HepG2 (cell line): ENCODE results near the gene ADSS1. TPM values are rescaled to one million over a fixed set of nuclear protein-coding genes. Genes with fewer than 3 reads are reported as not detected.

ENCODE experiments used
- ATAC-seq: fragments of 200-7000 bp; cut with Tn5 transposase; 3 replicates; pipeline ENCODE4 v1.9.1; 2020; ENCODE audit warnings: mild to moderate bottlenecking, moderate library complexity
- BruUV-seq: library from RNA; stranded (reverse); fragments of 400-500 nt; replicated peaks from 2 replicates; lab custom pipeline; 2021; lab: Mats Ljungman, UMichigan
- CTCF ChIA-PET: fragments of 300-600 bp; formaldehyde crosslinking; extraction: SDS; loops from one replicate; lab custom pipeline; 2021; ENCODE audit warnings: low total read pairs, inconsistent platforms, low intra/inter-chr PET ratio; lab: Yijun Ruan, JAX
- POLR2A ChIA-PET: fragments of 350-600 bp; sonication (Branson Sonifier 250); formaldehyde crosslinking; loops from one replicate; lab custom pipeline; 2020; ENCODE audit warnings: antibody characterized with exemption, inconsistent platforms; lab: Yijun Ruan, JAX
- DNase-seq: peaks from one replicate; pipeline ENCODE4 v3.0.0-alpha.2; 2015; ENCODE audit warnings: low spot score
- FAIRE-seq: peaks from 3 replicates; lab custom pipeline; 2011; peaks lifted over from hg19 to GRCh38; lab: Jason Lieb, UNC
- H2AFZ ChIP-seq: one replicate; pipeline ENCODE4 v1.6.1; 2011; ENCODE audit warnings: low read length, inconsistent platforms
- H3K27ac ChIP-seq: fragments of 300-600 bp; 3 replicates; pipeline ENCODE4 v1.8.0; 2011; ENCODE audit warnings: mixed run types, mild to moderate bottlenecking, mixed read lengths, low read length, inconsistent platforms; ENCODE audit not compliant: insufficient read depth; ENCODE audit errors: extremely low read length
- H3K27me3 ChIP-seq, 2 experiments: fragments of 200-600 bp in 1 of 2; 2 replicates in 1 of 2; 3 replicates in 1 of 2; pipeline versions ENCODE4 v1.6.0 to v1.8.0; 2011; ENCODE audit warnings: low read length in 2 of 2, mild to moderate bottlenecking in 2 of 2, moderate library complexity in 2 of 2, inconsistent platforms in 1 of 2; ENCODE audit not compliant: insufficient read depth in 2 of 2, control insufficient read depth in 1 of 2
- H3K36me3 ChIP-seq, 2 experiments: fragments of 200-600 bp in 1 of 2; replicated peaks in 1 of 2; 2 replicates in 1 of 2; 3 replicates in 1 of 2; pipeline versions ENCODE4 v1.5.1 to v1.8.0; 2011; ENCODE audit warnings: low read length in 2 of 2, inconsistent platforms in 1 of 2; ENCODE audit not compliant: insufficient read depth in 2 of 2, control insufficient read depth in 1 of 2
- H3K4me1 ChIP-seq: 2 replicates; pipeline ENCODE4 v1.5.1; 2012; ENCODE audit warnings: low read length, inconsistent platforms; ENCODE audit not compliant: insufficient read depth
- H3K4me2 ChIP-seq: 2 replicates; pipeline ENCODE4 v1.6.0; 2011; ENCODE audit warnings: low read depth, low read length, inconsistent platforms
- H3K4me3 ChIP-seq, 3 experiments: fragments of 200-600 bp in 1 of 3; sonication (generic), shearing (Covaris generic) in 1 of 3; replicated peaks in 1 of 3; 2 replicates each; pipeline ENCODE4 v1.5.1; 2011 to 2016; ENCODE audit warnings: low read length in 3 of 3, inconsistent platforms in 2 of 3, low read depth in 2 of 3, mild to moderate bottlenecking in 2 of 3, control low read depth in 1 of 3, mixed read lengths in 1 of 3; ENCODE audit not compliant: insufficient read depth in 1 of 3
- H3K79me2 ChIP-seq: one replicate; pipeline ENCODE4 v1.6.1; 2011; ENCODE audit warnings: low read length, inconsistent platforms; ENCODE audit not compliant: insufficient read depth
- H3K9ac ChIP-seq: 2 replicates; pipeline ENCODE4 v1.6.0; 2011; ENCODE audit warnings: mild to moderate bottlenecking, low read depth, low read length, inconsistent platforms; ENCODE audit not compliant: insufficient read depth
- H3K9me3 ChIP-seq: 2 replicates; pipeline ENCODE4 v1.5.1; 2012; ENCODE audit warnings: mild to moderate bottlenecking, low read length
- H4K20me1 ChIP-seq: 2 replicates; pipeline ENCODE4 v1.6.0; 2011; ENCODE audit warnings: inconsistent platforms, mild to moderate bottlenecking, low read length, moderate library complexity; ENCODE audit not compliant: insufficient read depth
- AGO2 ChIP-seq: fragments of 200-400 bp; formaldehyde crosslinking; optimal IDR thresholded peaks from 2 replicates; pipeline ENCODE3; 2017; ENCODE audit warnings: mild to moderate bottlenecking, low read depth, low read length, moderate library complexity
- FOXK1 ChIP-seq: sonication (generic); formaldehyde crosslinking; IDR thresholded peaks from 2 replicates; pipeline ENCODE4 v1.4.0; 2020; ENCODE audit warnings: low read depth, missing genetic modification reagents, borderline replicate concordance
- PCBP1 ChIP-seq: fragments of 200-400 bp; formaldehyde crosslinking; IDR thresholded peaks from 2 replicates; pipeline ENCODE4 v1.6.1; 2017; ENCODE audit warnings: mild to moderate bottlenecking, low read depth, low read length, borderline replicate concordance
- RBFOX2 ChIP-seq: fragments of 200-400 bp; formaldehyde crosslinking; IDR thresholded peaks from 2 replicates; pipeline ENCODE4 v1.6.1; 2017; ENCODE audit warnings: low read depth, mild to moderate bottlenecking, low read length
- ZNF296 ChIP-seq: sonication (generic); formaldehyde crosslinking; conservative IDR thresholded peaks from 2 replicates; pipeline ENCODE4 v1.5.0; 2020; ENCODE audit warnings: mild to moderate bottlenecking, missing genetic modification reagents
- WGBS: methylation state at CpG from one replicate; pipeline ENCODE4 v1.1.6; 2017; ENCODE audit warnings: low lambda C conversion rate; 5-methylcytosine and 5-hydroxymethylcytosine counted together
- in situ Hi-C: cut with HindIII; loops from 2 replicates; pipeline ENCODE4 v1.10.0; 2017; ENCODE audit warnings: low pct_unique_long_range_greater_than_20kb; ENCODE audit not compliant: extremely low pct_ligation_motif_present
- intact Hi-C: fragments of 100-400 bp; cut with micrococcal nuclease; formaldehyde crosslinking; loops from one replicate; pipeline ENCODE4 v1.10.0; 2022; ENCODE audit not compliant: unreplicated experiment
- polyA plus RNA-seq, 8 experiments: library from polyadenylated mRNA; depleted of rRNA in 3 of 8; stranded (reverse) in 7 of 8; unstranded in 1 of 8; fragments of >200 nt; fragmentation: Illumina TruSeq in 4 of 8; extraction: Trizol in 4 of 8; gene quantifications; 2 replicates each; pipeline versions ENCODE4 v1.2.1 to v1.2.3, GENCODE V29; 2011 to 2016; ENCODE audit warnings: low read depth in 4 of 8, missing spikeins in 1 of 8, mixed read lengths in 1 of 8; ENCODE audit not compliant: insufficient read depth in 1 of 8
- total RNA-seq, 5 experiments: library from RNA; depleted of rRNA; stranded (reverse); fragments of >200 nt; fragmentation: Illumina TruSeq; extraction: Trizol; gene quantifications; 2 replicates each; pipeline ENCODE4 v1.2.3, GENCODE V29; 2016; ENCODE audit warnings: low read depth in 1 of 5
- TF ChIP-seq, protein P1 (sequence below): IDR thresholded peaks from 2 replicates; pipeline ENCODE4 v1.4.0; 2020; ENCODE audit warnings: mild to moderate bottlenecking, missing genetic modification reagents

Gene ADSS1
- total and polyA plus RNA-seq, 2 of the 13 experiments (the other 11 are each of a cell fraction or from before 2014, with no cell fraction given): 1.0 to 36.7 TPM

DNA sequence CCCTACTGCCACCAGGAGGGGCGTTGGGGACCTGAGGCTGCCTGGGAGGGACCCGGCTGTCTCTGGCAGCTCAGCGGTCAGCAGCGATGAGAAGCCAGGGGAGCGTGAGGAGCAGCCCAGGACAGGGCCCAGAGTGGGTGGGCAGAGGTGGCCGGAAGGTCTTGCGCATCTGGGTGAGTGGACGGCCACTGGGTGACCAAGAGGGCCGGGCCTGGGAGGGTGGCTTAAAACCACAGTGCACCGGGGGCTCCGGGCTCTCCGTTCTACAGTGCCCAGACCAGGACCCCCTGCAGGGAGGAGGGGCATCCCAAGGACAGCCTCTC, 24.6 kb upstream of the ADSS1 start (continued):
- TF ChIP-seq, protein P1, sequence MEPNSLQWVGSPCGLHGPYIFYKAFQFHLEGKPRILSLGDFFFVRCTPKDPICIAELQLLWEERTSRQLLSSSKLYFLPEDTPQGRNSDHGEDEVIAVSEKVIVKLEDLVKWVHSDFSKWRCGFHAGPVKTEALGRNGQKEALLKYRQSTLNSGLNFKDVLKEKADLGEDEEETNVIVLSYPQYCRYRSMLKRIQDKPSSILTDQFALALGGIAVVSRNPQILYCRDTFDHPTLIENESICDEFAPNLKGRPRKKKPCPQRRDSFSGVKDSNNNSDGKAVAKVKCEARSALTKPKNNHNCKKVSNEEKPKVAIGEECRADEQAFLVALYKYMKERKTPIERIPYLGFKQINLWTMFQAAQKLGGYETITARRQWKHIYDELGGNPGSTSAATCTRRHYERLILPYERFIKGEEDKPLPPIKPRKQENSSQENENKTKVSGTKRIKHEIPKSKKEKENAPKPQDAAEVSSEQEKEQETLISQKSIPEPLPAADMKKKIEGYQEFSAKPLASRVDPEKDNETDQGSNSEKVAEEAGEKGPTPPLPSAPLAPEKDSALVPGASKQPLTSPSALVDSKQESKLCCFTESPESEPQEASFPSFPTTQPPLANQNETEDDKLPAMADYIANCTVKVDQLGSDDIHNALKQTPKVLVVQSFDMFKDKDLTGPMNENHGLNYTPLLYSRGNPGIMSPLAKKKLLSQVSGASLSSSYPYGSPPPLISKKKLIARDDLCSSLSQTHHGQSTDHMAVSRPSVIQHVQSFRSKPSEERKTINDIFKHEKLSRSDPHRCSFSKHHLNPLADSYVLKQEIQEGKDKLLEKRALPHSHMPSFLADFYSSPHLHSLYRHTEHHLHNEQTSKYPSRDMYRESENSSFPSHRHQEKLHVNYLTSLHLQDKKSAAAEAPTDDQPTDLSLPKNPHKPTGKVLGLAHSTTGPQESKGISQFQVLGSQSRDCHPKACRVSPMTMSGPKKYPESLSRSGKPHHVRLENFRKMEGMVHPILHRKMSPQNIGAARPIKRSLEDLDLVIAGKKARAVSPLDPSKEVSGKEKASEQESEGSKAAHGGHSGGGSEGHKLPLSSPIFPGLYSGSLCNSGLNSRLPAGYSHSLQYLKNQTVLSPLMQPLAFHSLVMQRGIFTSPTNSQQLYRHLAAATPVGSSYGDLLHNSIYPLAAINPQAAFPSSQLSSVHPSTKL (CRISPR knock-in tag): no peak
- no peak for TF ChIP-seq PCBP1
- TF ChIP-seq ZNF296: no peak

GRCh38 chr14:104700225-104700651, 23.8 kb upstream of the ADSS1 start:
- no peak for TF ChIP-seq FOXK1 (CRISPR knock-in tag)
- peak; percentile 30; the same call in 1 of the 2 replicates for TF ChIP-seq RBFOX2
- peak; percentile 5 for TF ChIP-seq AGO2
- no TSS peak for BruUV-seq
- ATAC-seq (no peak), DNase-seq (no peak), FAIRE-seq (no peak)
- no peak overlapping the region for H3K27ac ChIP-seq
- H3K9me3 ChIP-seq: no peaks in the 10 kb centered on the region
- no peak overlapping the region for H2AFZ ChIP-seq
- no peaks in the 10 kb centered on the region for H3K4me1 ChIP-seq
- H3K9ac ChIP-seq: no peak overlapping the region
- in situ Hi-C loops (no loop called here), intact Hi-C loops (no loop called here)
- H3K4me2 ChIP-seq: no peak overlapping the region
- CTCF ChIA-PET: no interaction called here
- peaks cover 19 to 27% of the 10 kb centered on the region in 2 experiments for H3K36me3 ChIP-seq
- 97% methylated on average over 8 of the region's 14 CpGs for WGBS
- POLR2A ChIA-PET: no interaction called here
- peaks cover 9% of the 10 kb centered on the region; the same call in 1 of the 2 replicates for H4K20me1 ChIP-seq
- no peaks in the 10 kb centered on the region for H3K27me3 ChIP-seq
- no peaks in the 10 kb centered on the region for H3K79me2 ChIP-seq
- no peak overlapping the region for H3K4me3 ChIP-seq
